HEK293 (cell line): ENCODE measurements around the gene MMP28.
A peak's percentile ranks its signal among the peaks of the same experiment; 100 is the strongest.

Experiments
- AEBP2 ChIP-seq: fragments of 450-650 bp; formaldehyde crosslinking; IDR thresholded peaks from 2 replicates; pipeline ENCODE4 v1.5.1; 2016; ENCODE audit warnings: missing biosample characterization, missing genetic modification characterization, borderline replicate concordance
- BCL11A ChIP-seq: fragments of 450-650 bp; formaldehyde crosslinking; IDR thresholded peaks from 2 replicates; pipeline ENCODE4 v1.5.1; 2016; ENCODE audit warnings: low read depth, missing biosample characterization, missing genetic modification characterization
- CTCF ChIP-seq: fragments of 450-650 bp; formaldehyde crosslinking; IDR thresholded peaks from 2 replicates; pipeline ENCODE4 v1.5.1; 2016; ENCODE audit warnings: missing biosample characterization, missing genetic modification characterization
- FEZF1 ChIP-seq: fragments of 450-650 bp; formaldehyde crosslinking; IDR thresholded peaks from 2 replicates; pipeline ENCODE4 v1.5.1; 2016; ENCODE audit warnings: missing biosample characterization, missing genetic modification characterization
- MZF1 ChIP-seq: fragments of 450-650 bp; formaldehyde crosslinking; IDR thresholded peaks from 2 replicates; pipeline ENCODE4 v1.5.1; 2017; ENCODE audit warnings: missing biosample characterization, missing genetic modification characterization, borderline replicate concordance
- OSR2 ChIP-seq: fragments of 450-650 bp; formaldehyde crosslinking; IDR thresholded peaks from 2 replicates; pipeline ENCODE4 v1.5.1; 2016; ENCODE audit warnings: missing biosample characterization, missing genetic modification characterization
- PBX3 ChIP-seq: sonication (generic); formaldehyde crosslinking; IDR thresholded peaks from 2 replicates; pipeline ENCODE4 v1.8.1; 2022; ENCODE audit warnings: mild to moderate bottlenecking, moderate library complexity, missing genetic modification reagents
- PRDM6 ChIP-seq: fragments of 450-650 bp; formaldehyde crosslinking; IDR thresholded peaks from 2 replicates; pipeline ENCODE4 v1.5.1; 2017; ENCODE audit warnings: missing biosample characterization, missing genetic modification characterization
- REPIN1 ChIP-seq: fragments of 450-650 bp; formaldehyde crosslinking; IDR thresholded peaks from 2 replicates; pipeline ENCODE4 v1.5.1; 2017; ENCODE audit warnings: missing biosample characterization, missing genetic modification characterization, low read depth
- SP2 ChIP-seq: fragments of 450-650 bp; formaldehyde crosslinking; IDR thresholded peaks from 2 replicates; pipeline ENCODE4 v1.5.1; 2016; ENCODE audit warnings: missing biosample characterization, missing genetic modification characterization
- SP7 ChIP-seq: fragments of 450-650 bp; formaldehyde crosslinking; IDR thresholded peaks from 2 replicates; pipeline ENCODE4 v1.5.1; 2016; ENCODE audit warnings: missing biosample characterization, missing genetic modification characterization
- TRIM28 ChIP-seq: IDR thresholded peaks from 2 replicates; pipeline ENCODE4 v1.6.1; 2011; ENCODE audit warnings: low read length, control low read depth, borderline replicate concordance
- ZBTB6 ChIP-seq: fragments of 450-650 bp; formaldehyde crosslinking; IDR thresholded peaks from 2 replicates; pipeline ENCODE4 v1.5.1; 2017; ENCODE audit warnings: missing biosample characterization, missing genetic modification characterization
- ZBTB8A ChIP-seq: fragments of 450-650 bp; formaldehyde crosslinking; IDR thresholded peaks from 2 replicates; pipeline ENCODE4 v1.5.1; 2016; ENCODE audit warnings: missing biosample characterization, missing genetic modification characterization
- ZEB2 ChIP-seq: fragments of 450-650 bp; formaldehyde crosslinking; IDR thresholded peaks from 2 replicates; pipeline ENCODE4 v1.5.1; 2016; ENCODE audit warnings: missing biosample characterization, missing genetic modification characterization
- ZNF121 ChIP-seq: fragments of 450-650 bp; formaldehyde crosslinking; IDR thresholded peaks from 2 replicates; pipeline ENCODE4 v1.5.1; 2016; ENCODE audit warnings: missing biosample characterization, missing genetic modification characterization
- ZNF223 ChIP-seq: fragments of 450-650 bp; formaldehyde crosslinking; IDR thresholded peaks from 2 replicates; pipeline ENCODE4 v1.5.1; 2016; ENCODE audit warnings: missing biosample characterization, missing genetic modification characterization
- ZNF24 ChIP-seq: fragments of 450-650 bp; formaldehyde crosslinking; IDR thresholded peaks from 2 replicates; pipeline ENCODE4 v1.5.1; 2016; ENCODE audit warnings: missing biosample characterization, missing genetic modification characterization
- ZNF324 ChIP-seq: fragments of 450-650 bp; formaldehyde crosslinking; IDR thresholded peaks from 2 replicates; pipeline ENCODE4 v1.5.1; 2016; ENCODE audit warnings: missing biosample characterization, missing genetic modification characterization
- ZNF366 ChIP-seq: fragments of 450-650 bp; formaldehyde crosslinking; conservative IDR thresholded peaks from 2 replicates; pipeline ENCODE4 v1.5.1; 2016; ENCODE audit warnings: missing biosample characterization, missing genetic modification characterization
- ZNF37A ChIP-seq: fragments of 450-650 bp; IDR thresholded peaks from 2 replicates; pipeline ENCODE4 v1.5.1; 2018; ENCODE audit warnings: missing biosample characterization, missing genetic modification characterization
- ZNF426 ChIP-seq: fragments of 450-650 bp; formaldehyde crosslinking; IDR thresholded peaks from 2 replicates; pipeline ENCODE4 v1.5.1; 2017; ENCODE audit warnings: missing biosample characterization, missing genetic modification characterization, mild to moderate bottlenecking, inconsistent platforms, moderate library complexity
- ZNF449 ChIP-seq: fragments of 450-650 bp; formaldehyde crosslinking; IDR thresholded peaks from 2 replicates; pipeline ENCODE4 v1.5.1; 2017; ENCODE audit warnings: missing biosample characterization, mild to moderate bottlenecking, missing genetic modification characterization, moderate library complexity
- ZNF514 ChIP-seq: fragments of 450-650 bp; formaldehyde crosslinking; IDR thresholded peaks from 2 replicates; pipeline ENCODE4 v1.5.1; 2016; ENCODE audit warnings: missing biosample characterization, missing genetic modification characterization
- ZNF548 ChIP-seq: fragments of 450-650 bp; formaldehyde crosslinking; IDR thresholded peaks from 2 replicates; pipeline ENCODE4 v1.5.1; 2016; ENCODE audit warnings: missing biosample characterization, missing genetic modification characterization
- ZNF561 ChIP-seq: fragments of 450-650 bp; IDR thresholded peaks from 2 replicates; pipeline ENCODE4 v1.5.1; 2018; ENCODE audit warnings: missing biosample characterization, missing genetic modification characterization, borderline replicate concordance
- ZNF658 ChIP-seq: fragments of 450-650 bp; formaldehyde crosslinking; IDR thresholded peaks from 2 replicates; pipeline ENCODE4; 2016; ENCODE audit warnings: missing biosample characterization, missing genetic modification characterization
- ZNF660 ChIP-seq: fragments of 450-650 bp; IDR thresholded peaks from 2 replicates; pipeline ENCODE4 v1.5.1; 2018; ENCODE audit warnings: missing biosample characterization, mild to moderate bottlenecking, missing genetic modification characterization
- ZNF692 ChIP-seq: fragments of 450-650 bp; formaldehyde crosslinking; IDR thresholded peaks from 2 replicates; pipeline ENCODE4 v1.5.1; 2016; ENCODE audit warnings: missing biosample characterization, missing genetic modification characterization
- ZNF837 ChIP-seq: fragments of 450-650 bp; formaldehyde crosslinking; IDR thresholded peaks from 2 replicates; pipeline ENCODE4 v1.5.1; 2016; ENCODE audit warnings: missing biosample characterization, missing genetic modification characterization

The MMP28 gene

GRCh38 chr17:35726127-35726952 lies 69.1 kb downstream of the MMP28 start (continued):
- TF ChIP-seq BCL11A (tag by site-specific recombination), result no peak
- TF ChIP-seq ZNF548 (tag by site-specific recombination), result no peak
- 0 out of 2 replicates have a peak, but pooled peaks have one; percentile 49 for TF ChIP-seq ZNF692
- TF ChIP-seq ZNF121 (tag by site-specific recombination), result no peak
- TF ChIP-seq SP7, result peak; percentile 51; the same call in 1 of the 2 replicates
- TF ChIP-seq ZNF449 (tag by site-specific recombination), result no peak
- TF ChIP-seq ZNF660, result peak; percentile 97
- TF ChIP-seq OSR2 (tag by site-specific recombination), result peak; percentile 95
- no peak for TF ChIP-seq AEBP2 (tag by site-specific recombination)
- 0 out of 2 replicates have a peak, but pooled peaks have one; percentile 28 for TF ChIP-seq ZNF37A
- peak; percentile 95 for TF ChIP-seq ZBTB6 (tag by site-specific recombination)
- TF ChIP-seq ZNF658, result no peak
- peak; percentile 94 for TF ChIP-seq FEZF1
- peak; percentile 76 for TF ChIP-seq PRDM6 (tag by site-specific recombination)
- TF ChIP-seq ZNF24, result 0 out of 2 replicates have a peak, but pooled peaks have one; percentile 34
- no peak; the same call in 1 of the 2 replicates for TF ChIP-seq TRIM28
- TF ChIP-seq SP2, result no peak
- TF ChIP-seq CTCF (tag by site-specific recombination), result no peak
- no peak for TF ChIP-seq MZF1 (tag by site-specific recombination)
- peak; percentile 63; the same call in 1 of the 2 replicates for TF ChIP-seq ZNF561 (tag by site-specific recombination)
- TF ChIP-seq ZEB2 (tag by site-specific recombination), result peak; percentile 64
- 0 out of 2 replicates have a peak, but pooled peaks have one; percentile 33 for TF ChIP-seq ZNF324 (tag by site-specific recombination)
- no peak for TF ChIP-seq ZNF223 (tag by site-specific recombination)
- peak; percentile 50; the same call in 1 of the 2 replicates for TF ChIP-seq ZNF366 (tag by site-specific recombination)
- no peak for TF ChIP-seq REPIN1 (tag by site-specific recombination)
- TF ChIP-seq ZNF426 (tag by site-specific recombination), result no peak
- no peak for TF ChIP-seq ZNF514 (tag by site-specific recombination)
- peak; percentile 50; the same call in 1 of the 2 replicates for TF ChIP-seq ZBTB8A (tag by site-specific recombination)
- TF ChIP-seq ZNF837 (tag by site-specific recombination), result no peak
- TF ChIP-seq PBX3, result no peak
